NCI-H446 (cell line): Measurements from ENCODE around the gene PCSK9.

ENCODE experiments used
- DNase-seq, 2 experiments: peaks; one replicate each; lab custom pipeline; 2025; lab: John Stamatoyannopoulos, UW

Gene PCSK9

GRCh38 chr1:55039342-55040082, at the start of gene PCSK9:
TSS of gene PCSK9 (plus strand) at chr1:55039548. CDS start at chr1:55039838, 290 bp downstream.
- no peak for DNase-seq

- DNase-seq, result no peak
These were observed 49.2 kb upstream of the PCSK9 start for GRCh38 chr1:54989968-54990810.

GRCh38 chr1:54990916-54991315, 48.4 kb upstream of the PCSK9 start:
- no peak for DNase-seq

DNA sequence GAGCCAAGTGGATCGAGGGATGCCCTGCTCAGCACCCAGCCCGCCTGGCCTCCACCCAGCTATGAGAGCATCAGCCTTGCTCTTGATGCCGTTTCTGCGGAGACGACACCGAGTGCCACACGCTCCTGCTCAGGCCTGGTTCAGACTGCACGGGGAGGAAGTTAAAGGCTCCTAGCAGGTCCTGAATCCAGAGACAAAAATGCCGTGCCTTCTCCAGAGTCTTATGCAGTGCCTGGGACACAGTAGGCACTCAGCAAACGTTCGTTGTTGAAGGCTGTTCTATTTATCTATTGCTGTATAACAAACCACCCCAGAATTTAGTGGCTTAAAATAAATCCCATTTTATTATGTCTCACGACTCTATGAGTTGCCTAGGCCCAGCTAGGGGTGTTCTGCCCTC, 47.4 kb upstream of the PCSK9 start:
- DNase-seq, result no peak

- DNase-seq, result no peak
These were observed 46.2 kb upstream of the PCSK9 start for GRCh38 chr1:54993140-54993539.

GRCh38 chr1:54994355-54994990, 44.9 kb upstream of the PCSK9 start:
- DNase-seq, result no peak

GRCh38 chr1:54995013-54995760, 44.2 kb upstream of the PCSK9 start:
- no peak for DNase-seq

- DNase-seq, result no peak
These were observed 43.5 kb upstream of the PCSK9 start for GRCh38 chr1:54995835-54996234.

DNA sequence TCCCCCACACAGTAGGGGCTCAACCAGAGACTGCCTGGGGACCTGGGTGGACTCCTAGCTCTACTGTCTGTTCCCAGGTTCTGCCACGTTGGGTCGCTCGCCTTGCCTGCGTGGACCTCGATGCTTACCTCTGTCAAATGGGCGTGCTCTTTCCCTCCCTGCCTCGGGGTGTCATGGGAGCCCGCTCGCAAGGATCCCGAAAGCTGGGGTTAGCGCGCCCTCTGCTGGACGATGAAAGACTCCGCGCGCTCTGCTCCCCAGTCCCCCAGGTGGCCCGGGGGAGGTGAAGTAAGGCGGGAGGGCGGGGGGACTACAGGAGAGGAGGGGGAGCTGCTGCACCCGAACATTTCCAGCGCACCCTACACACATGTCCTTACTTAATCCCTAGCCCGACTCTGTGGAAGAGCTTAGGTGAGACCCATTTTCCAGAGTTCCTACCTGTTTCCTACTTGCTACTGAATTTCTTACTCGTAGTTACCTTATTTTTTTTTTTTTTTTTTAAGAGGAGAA, 42.9 kb upstream of the PCSK9 start:
- DNase-seq, result peak; percentile 35 to 75

DNA sequence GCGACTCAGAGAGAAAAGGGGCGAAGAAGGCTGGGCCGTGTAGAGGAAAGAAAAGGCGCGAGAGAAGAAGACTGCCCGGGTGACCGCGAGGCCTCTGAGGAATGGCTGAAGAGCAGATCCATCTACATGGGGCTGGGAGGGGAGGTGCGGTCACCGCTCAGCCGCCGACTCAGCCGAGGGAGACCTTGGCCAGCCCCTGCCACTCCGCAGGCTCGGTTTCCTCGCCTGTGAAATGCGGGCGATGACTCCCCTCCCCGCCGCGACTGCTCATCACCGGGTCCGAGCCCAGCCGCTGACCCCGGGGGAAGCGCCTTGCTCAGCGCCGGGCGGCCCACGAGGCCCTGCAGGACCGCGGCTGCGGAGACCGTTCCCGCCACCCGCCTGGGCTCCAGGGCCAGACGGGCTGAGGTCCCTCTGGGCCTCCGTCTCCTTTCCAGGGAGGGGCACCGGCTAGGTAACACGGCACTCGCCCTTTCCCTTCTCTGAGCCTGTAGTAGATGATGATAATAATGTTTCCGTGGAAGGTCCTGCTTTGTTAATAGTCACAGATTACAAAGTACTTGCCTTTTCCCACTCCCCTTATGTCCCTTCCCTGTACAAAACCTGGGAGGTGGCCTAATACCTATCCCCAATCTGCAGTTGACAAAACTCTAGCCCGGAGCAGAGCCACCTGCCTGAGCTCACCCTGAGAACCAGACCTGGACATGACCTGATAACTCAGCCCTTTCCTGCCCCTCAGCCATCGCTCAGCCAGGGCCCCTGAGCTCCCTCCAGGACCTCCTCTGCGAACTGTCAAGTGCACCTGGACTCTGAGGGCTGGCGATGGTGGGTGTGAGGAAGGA, 42.3 kb upstream of the PCSK9 start:
- DNase-seq, result no peak

GRCh38 chr1:54997711-54997986, 41.7 kb upstream of the PCSK9 start:
- no peak for DNase-seq

GRCh38 chr1:54998100-54998499, 41.2 kb upstream of the PCSK9 start:
- DNase-seq, result no peak

- no peak for DNase-seq
These were observed 40.7 kb upstream of the PCSK9 start, which contains the start of gene BSND for GRCh38 chr1:54998677-54999076. TSS of gene BSND (plus strand) at chr1:54998933. CDS start at chr1:54999187, 254 bp downstream.

GRCh38 chr1:55000110-55001085, 39.0 kb upstream of the PCSK9 start:
- DNase-seq, result no peak

DNA sequence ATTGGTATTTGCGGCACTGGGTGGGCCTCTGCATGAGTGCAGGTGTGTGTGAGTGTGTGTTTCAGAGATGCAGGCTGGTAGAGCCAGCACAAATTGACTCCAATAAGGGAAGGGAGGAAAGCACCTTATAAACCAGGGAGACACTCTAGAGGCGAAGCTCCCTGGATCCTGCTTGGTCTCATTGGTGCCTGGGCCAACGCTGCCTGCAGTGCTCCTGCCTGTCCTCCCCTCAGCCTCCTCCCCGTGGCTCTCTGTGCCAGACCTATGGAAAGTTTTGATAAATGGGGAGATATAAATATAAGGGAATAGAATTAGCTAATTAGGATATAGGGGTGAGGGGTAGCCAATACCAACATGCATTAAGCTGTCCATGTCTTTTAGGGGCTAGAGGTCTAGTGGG, 38.0 kb upstream of the PCSK9 start:
- no peak for DNase-seq

DNA sequence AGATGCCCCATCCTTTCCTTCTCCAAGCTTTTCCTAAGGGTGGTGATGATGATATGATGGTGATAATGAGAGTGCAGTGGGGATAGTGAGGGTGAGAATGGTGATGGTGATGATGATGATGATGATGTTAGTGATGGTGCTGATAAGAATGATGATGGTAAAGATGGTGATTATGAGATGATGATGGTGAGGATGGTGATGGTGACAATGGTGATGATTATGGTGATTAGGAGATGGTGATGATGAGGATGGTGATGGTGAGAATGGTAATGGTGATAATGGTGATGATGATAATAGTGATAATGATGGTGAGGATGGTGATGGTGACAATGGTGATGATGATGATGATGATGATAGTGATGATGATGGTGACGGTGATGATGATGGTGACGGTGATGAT, 36.7 kb upstream of the PCSK9 start:
- no peak for DNase-seq

DNA sequence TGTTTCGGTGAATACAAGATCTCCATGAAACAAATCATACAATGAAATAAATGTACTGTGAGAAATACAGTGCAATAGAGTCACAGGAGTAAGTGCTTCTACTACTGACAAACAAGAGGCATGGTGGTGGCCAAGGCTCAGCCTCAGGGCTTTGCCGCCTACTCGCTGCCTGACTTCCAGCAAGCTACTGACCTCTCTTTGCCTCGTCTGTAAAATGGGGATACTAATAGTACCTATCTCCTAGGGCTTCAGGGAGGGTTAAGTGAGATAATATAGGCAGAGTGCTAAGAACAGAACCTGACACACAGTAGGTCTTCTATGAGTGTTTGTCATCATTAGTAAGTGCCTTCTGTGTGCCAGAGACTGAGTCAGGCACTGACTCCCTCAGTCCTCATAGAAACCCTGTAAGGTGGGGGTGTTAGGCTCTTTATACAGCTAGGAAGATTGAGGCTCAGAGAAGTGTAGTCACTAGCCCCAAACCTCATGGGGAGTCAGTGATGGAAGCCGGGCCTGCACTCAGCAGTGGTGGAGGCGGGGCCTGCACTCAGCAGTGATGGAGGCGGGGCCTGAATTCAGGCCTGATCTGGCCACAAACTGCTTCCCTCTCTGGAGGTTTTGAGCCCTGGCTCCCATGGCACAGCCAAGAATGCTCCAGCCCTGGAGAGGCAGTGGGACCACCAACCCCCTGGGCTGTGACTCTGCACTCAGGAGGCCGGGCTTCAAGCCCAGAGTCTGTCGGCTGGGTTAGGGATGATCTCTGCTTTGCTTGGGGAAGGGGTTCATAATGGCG, 33.8 kb upstream of the PCSK9 start:
- DNase-seq, result no peak

DNA sequence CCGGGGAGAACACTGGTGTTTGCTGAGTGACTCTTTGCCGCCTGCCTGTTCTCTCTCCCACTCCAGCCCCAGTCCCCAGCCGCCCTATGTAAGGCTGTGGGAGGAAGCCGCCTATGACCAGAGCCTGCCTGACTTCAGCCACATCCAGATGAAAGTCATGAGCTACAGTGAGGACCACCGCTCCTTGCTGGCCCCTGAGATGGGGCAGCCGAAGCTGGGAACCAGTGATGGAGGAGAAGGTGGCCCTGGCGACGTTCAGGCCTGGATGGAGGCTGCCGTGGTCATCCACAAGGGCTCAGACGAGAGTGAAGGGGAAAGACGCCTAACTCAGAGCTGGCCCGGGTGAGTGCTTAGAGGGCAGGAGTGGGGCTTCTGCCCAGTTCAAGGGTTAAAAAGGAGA, 32.4 kb upstream of the PCSK9 start:
- no peak for DNase-seq

DNA sequence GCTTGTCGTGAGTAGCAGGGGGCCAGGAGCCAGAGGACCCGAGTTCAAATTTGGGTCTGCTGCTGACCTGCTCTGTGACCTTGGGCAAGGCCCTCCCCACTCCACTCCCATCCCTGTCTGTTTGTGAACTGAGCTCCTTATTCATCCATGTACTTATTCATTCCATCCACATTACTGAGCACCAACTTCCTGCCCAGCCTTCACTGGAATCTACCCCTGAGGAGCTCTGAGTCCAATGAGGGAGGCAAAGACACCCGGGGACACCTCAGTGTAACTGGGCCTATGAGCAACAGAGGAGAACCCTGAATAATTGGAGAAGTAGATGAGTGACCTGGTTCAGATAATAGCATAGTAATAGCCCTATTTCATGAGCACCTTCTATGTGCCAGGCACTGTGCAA, 31.7 kb upstream of the PCSK9 start:
- no peak for DNase-seq
